Fibroblast of lung (primary cell): Measurements from ENCODE around the gene POFUT2. TPM values are rescaled to one million over a fixed set of nuclear protein-coding genes. Genes with fewer than 3 reads are reported as not detected.

Source experiments
- DNase-seq, 2 donors: peaks; one replicate each; pipeline versions ENCODE4 v3.0.0 to v3.0.0-alpha.2; 2010; ENCODE audit warnings: low read depth in 2 of 2
- H2AFZ ChIP-seq: 2 replicates; pipeline ENCODE4 v1.5.1; 2012; ENCODE audit warnings: low read length, control low read depth, inconsistent platforms
- H3K27ac ChIP-seq: 2 replicates; pipeline ENCODE4 v1.5.1; 2011; ENCODE audit warnings: low read length, control low read depth; ENCODE audit not compliant: insufficient read depth
- H3K27me3 ChIP-seq: 2 replicates; pipeline ENCODE4 v1.5.1; 2011; ENCODE audit warnings: mild to moderate bottlenecking, low read length; ENCODE audit not compliant: control insufficient read depth, insufficient read depth
- H3K36me3 ChIP-seq: 2 replicates; pipeline ENCODE4 v1.5.1; 2011; ENCODE audit warnings: low read length; ENCODE audit not compliant: control insufficient read depth, insufficient read depth
- H3K4me1 ChIP-seq: 2 replicates; pipeline ENCODE4 v1.5.1; 2011; ENCODE audit warnings: low read length; ENCODE audit not compliant: control insufficient read depth, insufficient read depth; ENCODE audit errors: extremely low read depth
- H3K4me2 ChIP-seq: 2 replicates; pipeline ENCODE4 v1.5.1; 2011; ENCODE audit warnings: low read length, control low read depth; ENCODE audit not compliant: insufficient read depth; ENCODE audit errors: extremely low read depth
- H3K4me3 ChIP-seq, 4 experiments: fragments of 200-600 bp in 1 of 4; sonication (generic) in 1 of 4; replicated peaks in 1 of 4; 2 replicates each; pipeline ENCODE4 v1.5.1; 2011 to 2016; ENCODE audit warnings: low read length in 4 of 4, low read depth in 3 of 4, mild to moderate bottlenecking in 3 of 4, control low read depth in 2 of 4, inconsistent platforms in 1 of 4, mixed read lengths in 1 of 4; ENCODE audit not compliant: insufficient read depth in 1 of 4; ENCODE audit errors: control extremely low read depth in 1 of 4
- H3K79me2 ChIP-seq: 2 replicates; pipeline ENCODE4 v1.5.1; 2012; ENCODE audit warnings: mild to moderate bottlenecking, low read length, inconsistent platforms; ENCODE audit not compliant: control insufficient read depth, insufficient read depth
- H3K9ac ChIP-seq: 2 replicates; pipeline ENCODE4 v1.5.1; 2011; ENCODE audit warnings: mild to moderate bottlenecking, low read length, control low read depth; ENCODE audit not compliant: insufficient read depth
- H3K9me3 ChIP-seq: 2 replicates; pipeline ENCODE4 v1.5.1; 2012; ENCODE audit warnings: low read depth, low read length; ENCODE audit not compliant: control insufficient read depth, insufficient read depth
- H4K20me1 ChIP-seq: 2 replicates; pipeline ENCODE4 v1.5.1; 2011; ENCODE audit warnings: low read length; ENCODE audit not compliant: control insufficient read depth, insufficient read depth; ENCODE audit errors: extremely low read depth
- CTCF ChIP-seq, 2 donors: IDR thresholded peaks in 1 of 2; conservative IDR thresholded peaks in 1 of 2; 1 replicate in 1 of 2; 2 replicates in 1 of 2; pipeline ENCODE4 v1.5.1; 2011 to 2012; ENCODE audit warnings: low read length in 2 of 2, control low read depth in 1 of 2, inconsistent platforms in 1 of 2, low read depth in 1 of 2, mild to moderate bottlenecking in 1 of 2
- EZH2 ChIP-seq: IDR thresholded peaks from 2 replicates; pipeline ENCODE4 v1.5.1; 2012; ENCODE audit warnings: low read length, control low read depth, mild to moderate bottlenecking; ENCODE audit errors: missing control alignments
- polyA plus RNA-seq, 2 donors: library from polyadenylated mRNA; depleted of rRNA in 1 of 2; stranded (reverse) in 1 of 2; unstranded in 1 of 2; fragments of >200 nt; gene quantifications; 2 replicates each; pipeline ENCODE4 v1.2.1, GENCODE V29; 2011 to 2012; ENCODE audit warnings: missing spikeins in 1 of 2
- total RNA-seq: library from RNA; depleted of rRNA; stranded (reverse); fragments of >200 nt; gene quantifications from 2 replicates; pipeline ENCODE4 v1.2.1, GENCODE V29; 2014

The POFUT2 gene
- total and polyA plus RNA-seq, 2 donors (not counting 1 experiment from before 2014, with no cell fraction given), result 56.0 to 60.3 TPM

DNA sequence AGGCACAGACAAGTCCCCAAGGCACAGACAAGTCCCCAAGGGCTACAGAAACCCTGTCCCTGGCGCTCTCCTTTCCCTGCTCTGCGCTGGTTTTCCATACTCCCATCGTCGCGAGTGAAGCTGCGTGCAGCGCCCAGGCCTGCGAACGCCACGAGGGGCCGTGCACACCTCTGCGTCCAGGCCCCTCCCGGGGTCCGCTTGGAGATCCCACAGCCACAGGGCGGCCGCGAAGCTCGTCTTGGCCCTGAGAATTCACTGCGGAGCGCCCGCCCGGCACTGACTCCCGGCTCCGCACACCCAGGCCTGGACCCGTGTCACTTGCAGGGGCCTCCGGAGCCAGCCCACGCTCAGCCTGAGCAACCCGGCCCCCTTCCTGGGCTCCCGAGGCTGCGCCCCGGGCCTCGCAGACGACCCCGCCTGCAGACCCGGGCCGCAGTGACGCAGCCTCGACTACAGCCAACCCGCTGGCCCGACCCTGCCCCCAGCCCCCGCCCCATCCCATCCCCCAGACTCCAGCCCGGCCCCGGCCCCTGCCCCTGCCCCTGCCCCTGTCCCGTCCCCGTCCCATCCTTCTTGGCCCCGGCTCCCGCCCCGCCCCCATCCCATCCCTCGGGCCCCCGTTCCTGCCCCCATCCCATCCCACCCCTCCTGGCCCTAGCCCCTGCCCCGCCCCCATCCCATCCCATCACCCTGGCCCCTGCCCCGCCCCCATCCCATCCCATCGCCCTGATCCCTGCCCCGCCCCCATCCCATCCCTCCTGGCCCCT, 841 bp downstream of the POFUT2 start:
- TF ChIP-seq EZH2 (no peak), CTCF (conservative IDR thresholded peaks at IDR 0.05 in 1 of 2, IDR thresholded peaks at IDR 0.05 in 1 of 2; ENCODE audit: low read depth in 1 of 2, low read length in 2 of 2) (no peak)
- Histone ChIP-seq H3K9ac (peak overlapping the region; percentile 60), H3K4me1 (peaks cover 7% of the 10 kb centered on the region), H3K4me2 (peak overlapping the region; percentile 87), H4K20me1 (no peaks in the 10 kb centered on the region), H3K27ac (peak overlapping the region; percentile 47), H3K4me3 (peak overlapping the region; percentile 59 to 76 (median 60)), H3K27me3 (no peaks in the 10 kb centered on the region), H3K36me3 (peaks cover 30% of the 10 kb centered on the region), H2AFZ (no peak overlapping the region), H3K79me2 (peaks cover 29% of the 10 kb centered on the region), H3K9me3 (no peaks in the 10 kb centered on the region)
- DNase-seq, result peak in 1 of 2 donors; percentile 19

- Histone ChIP-seq H3K4me1 (peaks cover 2% of the 10 kb centered on the region), H3K9me3 (no peaks in the 10 kb centered on the region), H3K4me2 (no peak overlapping the region), H3K4me3 (no peak overlapping the region), H3K36me3 (peaks cover 34% of the 10 kb centered on the region), H3K79me2 (peaks cover 29% of the 10 kb centered on the region), H3K9ac (no peak overlapping the region), H3K27ac (no peak overlapping the region), H3K27me3 (no peaks in the 10 kb centered on the region), H4K20me1 (no peaks in the 10 kb centered on the region), H2AFZ (no peak overlapping the region)
- DNase-seq, result no peak
- no peak for TF ChIP-seq EZH2
- TF ChIP-seq CTCF (conservative IDR thresholded peaks at IDR 0.05 in 1 of 2, IDR thresholded peaks at IDR 0.05 in 1 of 2; ENCODE audit: low read depth in 1 of 2, low read length in 2 of 2), result no peak
Observed at GRCh38 chr21:45285266-45285931, 2.3 kb downstream of the POFUT2 start.

- Histone ChIP-seq H3K4me1 (peaks cover 2% of the 10 kb centered on the region), H4K20me1 (no peaks in the 10 kb centered on the region), H3K79me2 (peaks cover 29% of the 10 kb centered on the region), H3K4me3 (no peak overlapping the region), H3K27ac (no peak overlapping the region), H3K4me2 (no peak overlapping the region), H3K9ac (no peak overlapping the region), H3K9me3 (no peaks in the 10 kb centered on the region), H3K27me3 (no peaks in the 10 kb centered on the region), H2AFZ (no peak overlapping the region), H3K36me3 (peaks cover 40% of the 10 kb centered on the region)
- DNase-seq, result no peak
- TF ChIP-seq EZH2 (no peak), CTCF (conservative IDR thresholded peaks at IDR 0.05 in 1 of 2, IDR thresholded peaks at IDR 0.05 in 1 of 2; ENCODE audit: low read depth in 1 of 2, low read length in 2 of 2) (no peak)
Observed at GRCh38 chr21:45284456-45284741, 3.3 kb downstream of the POFUT2 start.
